Esophagus muscularis mucosa (tissue), 4 donors: Measurements from ENCODE around the gene ESF1. TPM values are rescaled to one million over a fixed set of nuclear protein-coding genes. Genes with fewer than 3 reads are reported as not detected.

ENCODE experiments used
- DNase-seq: peaks from one replicate; pipeline ENCODE4 v3.0.0-alpha.2; 2017; ENCODE audit errors: extremely low spot score
- H3K27ac ChIP-seq, 4 donors: fragments of 200-600 bp; sonication (generic); replicated peaks in 1 of 4; 1 replicate in 3 of 4; 2 replicates in 1 of 4; pipeline ENCODE4 v1.5.1; 2016 to 2019; ENCODE audit warnings: mild to moderate bottlenecking in 1 of 4
- H3K27me3 ChIP-seq, 4 donors: fragments of 200-600 bp; sonication (generic); one replicate each; pipeline versions ENCODE4 v1.5.1 to v1.6.0; 2016 to 2019
- H3K36me3 ChIP-seq, 4 donors: fragments of 200-600 bp; sonication (generic); one replicate each; pipeline ENCODE4 v1.5.1; 2016 to 2019
- H3K4me1 ChIP-seq, 4 donors: fragments of 200-600 bp; sonication (generic); one replicate each; pipeline ENCODE4 v1.5.1; 2016 to 2019
- H3K4me3 ChIP-seq, 4 donors: fragments of 200-600 bp; sonication (generic); 1 replicate in 2 of 4; 2 replicates in 2 of 4; pipeline ENCODE4 v1.5.1; 2016 to 2019; ENCODE audit warnings: mild to moderate bottlenecking in 4 of 4, moderate library complexity in 1 of 4
- H3K9me3 ChIP-seq, 4 donors: fragments of 200-600 bp; sonication (generic); 1 replicate in 3 of 4; 2 replicates in 1 of 4; pipeline ENCODE4 v1.5.1; 2016 to 2019
- CTCF ChIP-seq, 3 experiments: fragments of 200-600 bp in 2 of 3; fragments of 450-650 bp in 1 of 3; sonication (generic) in 2 of 3; IDR thresholded peaks; one replicate each; pipeline ENCODE4 v1.5.1; 2017 to 2019; ENCODE audit warnings: antibody characterized with exemption in 3 of 3, mild to moderate bottlenecking in 2 of 3, moderate library complexity in 1 of 3
- EP300 ChIP-seq: sonication (generic); formaldehyde crosslinking; IDR thresholded peaks from one replicate; pipeline ENCODE4 v1.6.1; 2017; ENCODE audit warnings: antibody characterized with exemption
- POLR2A ChIP-seq: fragments of 450-650 bp; IDR thresholded peaks from one replicate; pipeline ENCODE4 v1.6.1; 2017; ENCODE audit warnings: antibody characterized with exemption, moderate library complexity, mild to moderate bottlenecking, low read depth
- POLR2AphosphoS5 ChIP-seq, 2 donors: sonication (generic); formaldehyde crosslinking; IDR thresholded peaks; one replicate each; pipeline ENCODE4 v1.6.1; 2017; ENCODE audit warnings: antibody characterized with exemption in 2 of 2
- WGBS: methylation state at CpG from one replicate; pipeline ENCODE4 v1.1.5; 2018; 5-methylcytosine and 5-hydroxymethylcytosine counted together
- intact Hi-C: fragments of 100-400 bp; cut with DNase I; formaldehyde crosslinking; loops from one replicate; pipeline ENCODE4 v1.15.1; 2023
- total RNA-seq, 4 donors: library from RNA; depleted of rRNA; stranded (reverse); fragments of >200 nt; gene quantifications; one replicate each; pipeline versions ENCODE4 v1.1.0 to v1.2.1, GENCODE V29; 2016

ESF1 gene
- total RNA-seq, 4 donors from 2014 or later = 9.0 to 16.2 (median 13.3) TPM

- no peak for TF ChIP-seq CTCF (IDR thresholded peaks at IDR 0.05)
- TF ChIP-seq EP300 = no peak
- TF ChIP-seq POLR2A = no peak
- no peak for TF ChIP-seq POLR2AphosphoS5 (IDR thresholded peaks at IDR 0.05)
- WGBS = 89% methylated on average over 11 of the region's 11 CpGs
- H3K27ac ChIP-seq = no peak overlapping the region
- intact Hi-C loops = no loop called here
- no peaks in the 10 kb centered on the region for H3K27me3 ChIP-seq
- no peak for DNase-seq
- peaks cover 0 to 14% (median 8%) of the 10 kb centered on the region in 4 donors for H3K4me1 ChIP-seq
- no peak overlapping the region for H3K4me3 ChIP-seq
- H3K9me3 ChIP-seq = no peaks in the 10 kb centered on the region
- H3K36me3 ChIP-seq = no peaks in the 10 kb centered on the region
Observed at GRCh38 chr20:13692802-13693736, 91.7 kb downstream of the ESF1 start.

GRCh38 chr20:13690943-13691342 lies 93.8 kb downstream of the ESF1 start:
- intact Hi-C loops = no loop called here
- no peak for DNase-seq
- no peaks in the 10 kb centered on the region for H3K9me3 ChIP-seq
- 23% methylated on average over 1 of the region's 1 CpG for WGBS
- TF ChIP-seq EP300 = no peak
- no peak for TF ChIP-seq POLR2AphosphoS5 (IDR thresholded peaks at IDR 0.05)
- no peak for TF ChIP-seq POLR2A
- no peak for TF ChIP-seq CTCF (IDR thresholded peaks at IDR 0.05)
- H3K4me3 ChIP-seq = no peak overlapping the region
- H3K27me3 ChIP-seq = no peaks in the 10 kb centered on the region
- peaks cover 0 to 22% (median 8%) of the 10 kb centered on the region in 4 donors for H3K4me1 ChIP-seq
- no peaks in the 10 kb centered on the region for H3K36me3 ChIP-seq
- peak overlapping the region in 2 of 4 donors; percentile 4 to 33 for H3K27ac ChIP-seq

DNA sequence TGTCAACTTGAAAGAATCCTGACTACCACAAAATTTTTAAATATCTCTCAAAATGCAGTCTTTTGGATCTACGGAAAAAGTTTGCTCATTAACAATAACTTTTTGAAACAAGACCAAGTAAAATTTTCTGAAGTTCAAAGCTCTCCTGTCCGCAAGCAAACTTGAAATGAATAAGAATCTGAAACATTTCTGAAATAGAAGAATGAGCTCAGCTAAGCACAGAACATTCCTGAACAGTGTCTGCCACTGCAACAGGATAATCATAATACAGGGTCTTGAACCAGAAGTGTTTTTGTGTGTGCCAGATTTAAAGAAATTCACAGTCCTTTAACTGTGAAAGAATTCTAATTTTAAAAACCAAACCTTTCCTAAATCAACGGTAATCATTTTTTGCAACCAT lies 96.9 kb downstream of the ESF1 start:
- intact Hi-C loops = no loop called here
- Histone ChIP-seq H3K36me3 (no peaks in the 10 kb centered on the region), H3K9me3 (no peaks in the 10 kb centered on the region), H3K4me3 (no peak overlapping the region), H3K4me1 (peaks cover 0 to 22% (median 8%) of the 10 kb centered on the region in 4 donors), H3K27ac (no peak overlapping the region), H3K27me3 (no peaks in the 10 kb centered on the region)
- no peak for DNase-seq
- WGBS = 56% methylated on average over 3 of the region's 3 CpGs
- TF ChIP-seq POLR2A = no peak
- no peak for TF ChIP-seq POLR2AphosphoS5 (IDR thresholded peaks at IDR 0.05)
- TF ChIP-seq EP300 = no peak
- no peak for TF ChIP-seq CTCF (IDR thresholded peaks at IDR 0.05)

DNA sequence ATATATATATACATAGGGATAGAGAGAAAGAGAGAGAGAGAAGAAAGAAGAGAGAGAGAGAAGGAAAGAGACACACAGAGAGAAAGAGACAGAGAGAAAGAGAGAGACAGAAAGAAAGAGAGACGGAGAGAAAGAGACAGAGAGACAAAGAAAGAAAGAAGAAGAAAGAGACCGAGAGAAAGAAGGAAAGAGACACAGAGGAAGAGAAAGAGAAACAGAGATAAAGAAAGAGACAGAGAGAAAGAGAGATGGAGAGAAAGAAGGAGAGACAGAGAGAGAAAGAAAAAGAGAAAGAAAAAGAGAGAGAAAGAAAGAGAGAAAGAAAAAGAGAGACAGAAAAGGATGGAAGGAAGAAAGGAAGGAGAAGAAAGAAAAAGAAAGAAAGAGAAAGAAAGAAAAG lies 99.1 kb downstream of the ESF1 start:
- Histone ChIP-seq H3K36me3 (no peaks in the 10 kb centered on the region), H3K4me3 (no peak overlapping the region), H3K27ac (no peak overlapping the region), H3K9me3 (no peaks in the 10 kb centered on the region), H3K27me3 (no peaks in the 10 kb centered on the region), H3K4me1 (peaks cover 0 to 12% (median 1%) of the 10 kb centered on the region in 4 donors)
- no peak for DNase-seq
- intact Hi-C loops = no loop called here
- WGBS = 93% methylated on average over 2 of the region's 2 CpGs
- no peak for TF ChIP-seq POLR2A
- TF ChIP-seq POLR2AphosphoS5 (IDR thresholded peaks at IDR 0.05) = no peak
- no peak for TF ChIP-seq CTCF (IDR thresholded peaks at IDR 0.05)
- no peak for TF ChIP-seq EP300
